ENCODE data around the gene DCANP1.
A peak's percentile ranks its signal among the peaks of the same experiment; 100 is the strongest.

Gene DCANP1

DNA sequence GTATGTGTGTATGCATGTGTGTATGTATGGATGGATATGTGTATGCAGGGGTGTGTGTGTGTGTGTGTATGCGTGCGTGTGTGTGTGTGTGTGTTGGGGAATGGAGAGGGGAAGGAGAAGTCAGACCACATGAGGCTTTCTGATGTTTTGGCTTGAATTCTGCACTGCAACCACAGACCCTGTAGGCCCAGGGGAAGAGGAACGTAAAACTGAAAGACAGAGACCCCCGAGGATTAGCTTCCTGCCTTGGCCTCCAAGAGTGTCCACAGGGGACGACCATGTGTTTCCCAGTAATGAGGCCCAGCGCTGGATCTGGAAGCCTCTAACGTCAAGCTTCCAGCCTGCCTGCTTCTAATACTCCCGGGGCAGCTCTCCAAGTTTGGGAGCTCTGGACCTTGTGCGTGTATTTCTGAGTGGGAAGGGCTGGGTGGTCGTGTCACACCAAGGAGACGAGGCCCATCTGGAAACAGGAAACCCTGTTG, 5.8 kb downstream of the DCANP1 start:
- DNase-seq (ENCODE audit: low spot score) = no peak

DNA sequence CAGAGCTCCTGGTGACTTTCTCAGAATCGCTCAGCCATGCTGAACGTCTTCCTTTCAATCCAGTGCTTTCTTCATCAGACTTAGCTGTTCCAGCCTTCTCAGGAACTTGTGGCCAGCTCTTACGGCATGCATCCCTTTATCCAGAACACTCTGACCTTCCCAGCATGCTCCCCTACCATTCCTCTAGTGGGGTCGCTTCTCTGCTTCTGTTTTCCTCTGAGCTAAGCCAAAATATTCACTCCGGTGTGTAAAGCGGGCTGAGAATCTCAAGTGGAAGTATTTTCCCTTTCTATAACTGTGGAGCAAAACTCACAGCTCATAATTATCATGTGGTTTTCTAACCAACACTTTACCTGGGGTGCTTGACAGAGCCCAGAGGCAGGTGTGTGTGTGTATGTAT, 6.2 kb downstream of the DCANP1 start:
- no peak for DNase-seq (ENCODE audit: low spot score)

DNA sequence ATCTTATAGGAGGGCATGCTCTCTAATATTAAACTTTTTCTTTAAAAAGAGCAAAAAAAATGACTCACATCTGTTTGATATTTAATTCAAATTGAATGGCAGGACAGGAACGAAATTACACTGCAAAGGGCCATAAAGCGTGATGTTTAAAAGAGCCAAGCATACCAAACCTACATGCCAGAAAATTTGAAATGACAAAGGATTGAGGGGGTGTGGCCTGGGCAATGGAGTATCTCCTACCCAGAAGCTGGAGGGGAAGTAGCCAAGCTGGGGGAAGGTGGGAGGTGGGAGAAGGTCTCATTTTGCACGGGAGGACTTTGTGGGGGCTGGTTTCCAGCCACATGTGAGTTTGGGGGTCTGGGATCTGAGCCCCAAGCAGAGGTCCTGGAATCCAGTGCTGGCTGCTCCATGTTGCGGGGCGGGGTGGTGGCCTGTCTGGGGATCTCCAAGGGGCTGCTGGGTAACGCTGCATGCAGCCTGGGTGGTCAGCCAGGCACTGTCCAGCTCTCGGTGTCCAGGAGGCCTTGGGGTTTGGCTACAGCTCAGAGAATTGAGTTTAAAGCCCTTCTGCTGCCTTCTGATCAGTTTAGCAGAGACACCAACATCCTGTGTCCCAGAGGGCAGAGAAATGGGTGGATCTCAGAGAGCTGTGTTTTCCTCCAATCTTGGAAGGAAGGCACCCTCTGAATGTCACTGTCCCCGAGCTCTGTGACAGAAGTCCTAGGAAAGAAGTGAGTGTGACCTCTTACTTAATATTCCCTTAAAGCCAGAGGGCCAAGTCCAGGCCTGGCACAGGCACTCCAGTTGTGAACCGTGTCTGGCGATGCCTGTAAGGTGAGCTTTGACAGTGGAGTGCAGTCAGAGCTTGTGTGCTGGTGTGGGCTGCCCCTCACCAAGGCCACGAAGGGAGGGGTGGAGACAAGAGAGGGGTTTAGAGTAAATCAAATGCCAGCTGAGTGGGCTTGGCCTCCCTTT, 7.6 kb downstream of the DCANP1 start:
- no peak for DNase-seq (ENCODE audit: low spot score)

DNA sequence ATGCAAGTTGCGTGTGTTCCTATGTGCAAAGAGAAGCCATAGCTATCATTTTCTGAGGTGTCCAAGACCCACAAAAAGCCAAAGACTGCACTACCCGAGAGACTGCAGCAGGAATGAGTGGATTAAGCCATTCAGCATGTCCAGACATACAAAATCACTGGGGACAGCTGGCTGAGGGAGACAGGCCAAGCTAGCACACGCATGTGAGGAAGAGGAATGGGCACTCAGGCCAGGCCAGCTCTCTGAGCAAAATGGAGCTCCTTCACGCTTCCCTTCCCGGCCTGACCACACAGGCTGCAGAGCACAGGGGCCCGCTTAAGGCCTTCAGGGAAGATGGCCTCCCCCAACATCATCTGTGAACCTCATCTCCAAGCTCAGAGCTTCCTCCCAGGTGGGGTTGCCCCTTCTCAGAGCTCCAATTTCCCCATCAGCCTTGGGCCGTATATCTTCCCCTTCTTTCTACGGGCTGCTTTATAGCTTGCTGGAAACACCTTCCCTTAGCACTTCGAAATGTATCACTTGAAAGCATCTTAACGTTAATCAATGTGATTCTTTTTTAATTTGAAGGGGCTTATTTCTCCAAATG, 8.4 kb downstream of the DCANP1 start:
- DNase-seq (ENCODE audit: low spot score) = no peak

DNA sequence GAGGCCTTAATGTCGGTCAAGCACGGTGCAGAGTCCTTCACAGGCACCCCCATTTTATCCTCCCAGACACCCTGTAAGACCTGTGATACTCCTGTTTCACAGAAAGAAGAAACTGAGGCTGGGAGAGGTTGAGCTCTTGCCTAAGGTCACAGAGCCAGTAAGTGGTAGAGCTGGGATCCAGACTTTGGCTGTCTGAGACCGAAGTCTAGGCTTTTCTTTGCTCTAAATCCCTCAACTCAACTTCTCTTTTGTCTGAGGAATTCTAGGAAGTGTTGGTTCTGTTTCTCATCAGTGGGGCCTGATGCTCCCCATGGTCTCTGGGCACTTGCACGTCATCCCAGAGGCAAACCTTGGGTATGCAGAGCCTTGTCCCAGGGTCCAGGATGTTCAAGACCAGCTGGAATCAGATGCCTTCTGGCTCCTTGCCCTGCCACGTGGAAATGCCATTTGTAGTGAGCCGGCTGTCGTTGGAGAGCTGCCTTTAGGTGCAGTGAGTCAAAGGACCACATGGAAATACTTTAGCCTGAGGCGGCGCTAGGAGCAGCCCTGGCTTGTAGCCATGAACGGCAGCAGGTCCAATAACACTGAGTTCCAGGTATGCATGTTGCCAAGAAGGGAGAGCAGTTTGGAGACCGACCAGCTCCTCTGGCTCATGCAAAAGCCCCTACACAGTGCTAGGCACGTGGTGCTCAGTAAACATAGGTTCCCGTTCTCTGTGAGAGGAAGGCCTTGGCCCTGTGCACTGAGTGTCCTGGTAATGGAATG, 9.2 kb downstream of the DCANP1 start:
- DNase-seq (ENCODE audit: low spot score) = peak; percentile 91

DNA sequence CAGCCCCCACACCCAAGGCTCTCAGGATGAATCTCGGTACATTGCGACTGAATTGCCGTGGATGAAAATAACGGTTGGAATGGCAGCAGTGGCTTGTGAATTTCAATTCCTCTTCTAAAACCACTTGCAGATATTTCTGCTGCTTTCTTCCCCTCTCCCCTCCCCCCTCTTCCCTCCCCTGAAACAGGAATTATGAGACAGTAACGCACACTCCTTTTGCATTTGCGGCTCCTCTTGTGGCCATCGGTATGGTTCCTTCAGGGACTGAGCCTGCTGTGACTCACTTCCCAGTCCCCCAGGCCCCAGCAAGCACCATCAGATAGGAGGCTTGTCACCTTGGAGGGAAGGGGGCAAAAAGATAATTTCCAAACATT, 9.7 kb downstream of the DCANP1 start:
- DNase-seq (ENCODE audit: low spot score) = no peak

DNA sequence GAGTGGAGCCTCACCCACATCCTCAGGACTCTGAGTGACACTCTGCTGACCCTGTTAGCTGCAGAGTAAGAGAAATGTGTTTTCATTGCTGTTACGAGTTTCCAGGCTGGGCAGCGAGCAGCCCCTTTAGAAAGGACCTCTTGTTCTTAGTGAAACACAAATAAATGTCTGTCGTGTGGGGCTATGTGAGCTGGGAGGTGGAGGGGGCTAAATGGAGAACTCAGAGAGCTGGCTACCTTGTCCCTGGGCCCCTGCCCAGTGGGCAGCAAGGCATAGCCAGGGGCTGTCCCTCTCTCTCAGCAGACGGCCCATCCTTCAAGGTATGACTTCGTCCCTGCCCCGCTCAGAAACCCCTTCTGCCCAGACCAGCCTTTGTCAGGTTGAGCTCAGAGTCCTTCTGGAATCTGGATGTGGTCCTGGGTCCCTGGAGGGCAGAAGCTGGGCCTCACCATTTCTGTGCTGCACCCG, 10.2 kb downstream of the DCANP1 start:
- no peak for DNase-seq (ENCODE audit: low spot score)

DNA sequence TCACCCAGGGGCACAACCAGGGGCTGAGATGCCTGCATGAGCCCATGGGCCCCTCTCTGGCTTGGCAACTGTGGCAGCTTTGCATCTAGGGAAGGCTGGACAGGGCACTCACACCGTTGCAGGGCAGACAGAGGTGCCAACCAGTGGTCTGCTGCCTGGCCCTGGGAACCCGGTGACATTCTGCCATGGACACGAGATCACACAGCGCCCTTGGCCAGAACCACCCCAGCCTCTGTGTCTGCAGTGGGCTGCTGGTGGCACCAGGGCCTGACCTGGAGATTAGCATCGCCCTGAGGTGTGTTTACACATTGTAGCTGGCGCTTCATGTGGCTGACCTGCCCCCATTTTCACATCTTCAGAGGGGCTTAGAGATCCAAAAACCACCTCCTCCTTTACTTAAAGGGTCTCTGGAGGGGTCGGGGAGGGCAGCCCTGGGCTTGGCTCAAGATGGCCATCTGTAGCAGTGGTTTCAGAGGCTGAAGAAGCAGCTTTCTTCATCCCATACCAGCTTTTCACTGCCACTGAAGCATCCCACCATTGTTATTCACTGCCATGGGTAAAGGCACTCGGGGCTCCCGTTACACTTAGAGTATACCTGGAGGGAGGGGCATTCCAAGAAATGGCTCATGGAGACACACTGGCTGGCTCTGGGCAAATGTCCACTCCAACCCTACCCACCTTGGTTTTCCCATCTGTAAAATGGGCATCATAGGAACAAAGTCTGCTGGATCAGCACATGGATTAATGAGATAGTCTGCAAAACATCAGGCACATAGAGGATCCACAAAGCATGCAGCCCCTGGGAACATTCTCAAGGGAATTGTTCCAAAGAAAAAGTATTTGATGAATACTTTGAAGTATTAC, 11.4 kb downstream of the DCANP1 start:
- DNase-seq (ENCODE audit: low spot score) = no peak

DNA sequence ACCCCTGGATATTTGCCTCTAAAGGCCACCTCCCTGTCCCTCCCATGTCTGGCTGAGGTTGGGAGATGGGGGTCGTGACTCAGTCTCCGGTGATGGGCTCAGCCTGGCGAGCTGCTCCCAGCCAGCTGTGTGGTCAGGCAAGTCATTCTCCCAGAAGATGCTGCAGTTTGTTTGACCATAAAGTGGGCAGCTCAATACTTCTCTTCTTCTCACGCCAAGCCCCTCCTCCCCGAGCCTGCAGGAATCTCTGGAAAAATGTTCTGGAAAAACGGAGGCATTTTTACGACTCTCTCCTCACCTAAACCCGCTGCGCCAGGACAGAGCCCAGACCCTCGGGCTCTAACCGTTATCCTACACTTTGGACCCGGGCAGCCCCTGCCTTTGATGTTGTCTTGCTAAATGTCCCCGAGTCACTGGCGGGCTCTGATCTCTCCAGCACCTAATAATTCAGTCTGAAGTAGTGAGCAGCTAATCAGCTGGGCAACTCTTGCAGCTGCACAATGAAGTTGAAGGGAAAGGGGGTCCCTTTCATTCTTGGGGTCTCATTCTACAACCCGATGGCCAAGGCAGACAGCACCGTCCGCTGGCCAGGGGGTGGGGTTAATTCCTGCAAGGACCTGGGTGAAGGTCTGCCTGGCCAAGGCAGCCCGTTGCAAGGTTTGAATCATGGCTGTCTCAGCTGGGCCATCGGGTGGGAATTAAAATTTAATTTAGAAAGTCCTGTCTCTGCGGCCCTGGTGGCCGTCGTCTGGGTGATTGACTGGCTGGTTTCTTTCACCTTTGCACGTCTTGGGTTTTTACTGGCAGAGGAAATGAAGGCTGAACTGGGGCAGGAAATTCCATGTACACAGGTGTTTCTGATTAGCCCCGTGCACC, 12.3 kb downstream of the DCANP1 start:
- no peak for DNase-seq (ENCODE audit: low spot score)

DNA sequence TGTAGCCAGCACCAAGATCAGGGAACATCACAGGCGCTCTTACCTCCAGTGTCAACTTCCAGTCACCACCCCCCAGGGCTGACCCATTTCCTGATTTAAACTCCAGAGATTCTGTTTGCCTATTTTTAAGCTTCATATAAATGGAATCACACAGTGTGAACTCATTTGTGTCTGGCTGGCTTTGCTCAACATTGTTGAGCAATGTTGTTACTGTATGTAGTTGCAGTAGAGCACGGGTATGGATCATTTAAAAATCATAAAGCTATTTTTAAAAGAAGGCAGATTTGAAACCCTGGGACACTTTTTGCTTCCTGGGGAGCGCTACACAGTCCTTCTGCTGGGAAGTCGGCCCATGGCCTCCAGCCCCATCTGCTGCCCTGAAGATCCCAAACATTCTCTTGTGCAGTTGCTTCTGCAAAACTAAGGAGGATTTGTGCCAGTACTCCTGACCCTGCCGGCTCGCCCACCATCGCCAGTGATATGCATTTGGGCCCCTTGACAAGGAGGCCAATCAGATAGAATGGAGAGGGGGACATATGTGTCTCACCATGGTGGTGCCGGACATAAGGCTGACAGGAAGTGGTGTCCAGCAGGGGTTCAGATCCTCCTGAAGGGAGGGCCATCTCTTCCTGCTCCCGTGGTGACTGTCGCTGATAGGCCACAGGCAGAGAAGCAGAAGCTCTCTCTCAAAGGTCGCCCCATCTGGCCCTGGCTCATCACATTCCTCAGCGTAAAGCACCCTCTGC, 13.3 kb downstream of the DCANP1 start:
- DNase-seq (ENCODE audit: low spot score) = no peak

DNA sequence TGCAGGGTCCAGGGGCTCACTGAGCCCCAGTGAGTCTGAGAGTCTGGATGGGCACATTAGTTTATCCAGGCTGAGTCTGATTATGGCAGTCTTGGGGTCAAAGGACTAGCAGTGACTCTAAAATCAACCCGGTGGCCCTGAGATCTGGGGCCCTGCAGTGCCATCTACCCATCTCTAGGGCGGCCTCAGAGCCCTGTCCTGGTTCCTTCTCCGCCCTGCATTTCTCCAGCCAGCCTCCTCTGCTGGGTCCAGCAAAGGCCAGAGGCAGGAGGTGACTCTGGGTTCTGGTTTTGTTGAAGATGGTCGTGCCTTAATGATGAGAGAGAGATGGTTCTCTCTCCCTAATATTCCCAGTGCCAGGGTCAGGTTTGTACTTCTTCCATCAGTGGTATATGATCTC, 15.0 kb downstream of the DCANP1 start:
- no peak for DNase-seq (ENCODE audit: low spot score)

DNA sequence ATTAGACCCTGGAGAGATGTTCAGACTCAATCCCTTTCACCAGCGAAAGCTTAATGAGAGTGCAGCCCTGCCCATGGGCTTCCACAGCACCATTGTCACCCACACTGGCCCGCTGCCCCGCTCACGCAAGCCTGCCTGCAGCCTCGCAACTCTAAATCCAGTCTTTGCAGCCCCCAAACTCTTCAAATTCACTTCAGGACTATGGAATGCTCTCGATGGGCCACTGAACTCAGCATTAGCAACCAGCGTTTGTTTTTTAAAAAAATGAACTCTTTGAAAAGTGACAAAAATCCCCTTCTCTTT, 17.1 kb downstream of the DCANP1 start:
- no peak for DNase-seq (ENCODE audit: low spot score)

DNA sequence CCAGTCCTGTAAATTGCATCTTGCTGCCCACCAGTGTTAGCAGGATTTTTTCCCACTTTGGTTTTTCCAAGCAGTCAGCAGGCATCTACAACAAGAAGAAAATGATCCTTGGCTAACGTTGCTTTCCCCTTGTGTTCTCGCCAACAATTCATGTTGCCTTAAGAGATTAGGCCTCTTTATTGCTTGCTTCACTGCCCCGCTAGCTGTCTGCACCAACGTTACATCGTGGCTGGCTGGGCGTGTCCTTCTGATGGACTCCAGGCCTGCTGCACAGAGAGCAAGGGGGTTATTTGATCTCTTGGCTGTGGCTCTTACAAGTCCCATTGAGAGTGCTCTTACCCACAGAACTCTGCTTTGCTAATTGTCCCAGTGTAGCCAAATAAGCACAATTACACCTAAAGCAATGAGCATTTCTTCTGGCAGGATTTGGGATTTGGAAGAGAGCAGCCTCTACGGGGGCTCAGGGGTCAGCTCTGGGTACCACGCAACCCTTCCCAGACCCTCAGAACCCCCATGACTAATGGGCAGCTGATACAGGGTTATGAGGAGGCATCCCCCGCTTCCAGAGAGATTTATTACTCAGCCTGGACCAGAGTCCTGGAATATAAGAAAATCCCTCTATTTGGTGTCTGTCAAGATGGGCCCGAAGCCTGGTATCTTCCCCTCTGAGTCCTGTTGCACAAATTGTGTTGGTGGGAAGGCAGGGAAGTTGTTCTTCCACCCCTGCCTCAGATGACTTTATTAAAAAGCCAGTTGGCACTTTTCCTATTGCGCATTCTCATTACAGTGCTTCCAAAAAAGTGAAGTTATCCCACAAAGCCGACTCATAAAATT, 17.6 kb downstream of the DCANP1 start:
- DNase-seq (ENCODE audit: low spot score) = no peak

DNA sequence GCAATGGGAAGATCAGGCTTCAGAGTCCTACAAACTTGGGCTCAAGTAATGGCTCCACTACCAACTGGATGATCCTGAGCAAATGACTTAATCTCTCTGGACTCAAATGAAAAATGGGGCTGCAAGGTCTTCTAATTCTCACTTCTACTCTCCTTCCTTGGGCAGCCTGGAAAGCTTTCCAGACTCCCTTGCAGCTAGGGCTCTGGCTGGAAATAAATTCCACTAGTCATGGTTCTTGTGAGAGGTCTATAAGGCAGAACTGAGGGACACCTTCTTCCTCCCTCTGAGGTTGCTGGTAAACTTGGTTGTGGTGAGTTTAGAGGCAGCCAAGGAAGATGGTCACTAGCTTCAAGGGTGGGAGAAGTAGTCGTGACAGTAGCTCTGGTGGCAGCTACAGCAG, 18.6 kb downstream of the DCANP1 start:
- no peak for DNase-seq (ENCODE audit: low spot score)

DNA sequence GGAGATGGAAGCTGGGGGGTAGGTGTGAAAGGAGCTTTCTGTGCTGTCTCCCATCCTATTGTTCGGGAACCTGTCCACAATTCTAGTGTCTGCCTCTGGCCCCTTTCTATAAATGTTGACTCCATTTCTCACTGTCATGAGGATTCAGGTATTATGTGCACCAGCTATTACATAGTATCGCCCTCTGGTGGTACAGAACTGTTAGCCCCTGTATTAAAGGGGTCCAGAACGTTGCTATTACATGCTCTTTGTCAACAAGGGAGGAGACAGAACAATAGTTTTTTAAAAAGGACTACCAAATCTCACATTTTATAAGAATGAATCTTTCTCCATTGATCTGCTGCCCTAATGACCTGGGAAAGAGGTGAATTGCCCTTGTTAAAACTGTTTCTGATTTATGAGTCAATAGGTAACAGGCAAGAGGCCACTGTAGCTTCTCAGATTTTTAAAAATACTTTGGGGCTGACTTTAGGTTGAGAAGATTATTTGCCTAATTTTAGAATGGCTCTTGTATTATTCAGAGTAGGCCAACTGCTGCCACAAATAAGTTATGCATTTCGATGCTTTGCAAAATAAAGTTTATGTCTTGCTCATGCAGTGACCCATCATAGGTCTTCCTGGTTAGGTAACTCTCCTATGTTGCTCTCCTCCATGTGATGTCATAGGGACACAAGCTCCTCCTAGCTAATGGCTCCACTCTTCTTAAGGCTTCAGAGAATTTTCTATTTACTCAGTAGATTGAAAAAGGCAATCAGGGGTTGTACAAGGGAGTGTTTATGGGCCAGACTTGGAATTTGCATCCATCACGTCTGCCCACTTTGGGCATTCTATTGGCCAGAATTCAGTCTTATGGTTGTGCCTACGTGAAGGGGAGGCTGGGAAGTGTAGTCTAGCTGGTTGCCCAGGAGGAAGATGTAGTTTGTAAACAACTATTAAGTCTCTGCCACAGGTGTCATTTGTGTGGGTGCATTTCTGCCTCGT, 20.8 kb downstream of the DCANP1 start:
- peak; percentile 65 for DNase-seq (ENCODE audit: low spot score)

DNA sequence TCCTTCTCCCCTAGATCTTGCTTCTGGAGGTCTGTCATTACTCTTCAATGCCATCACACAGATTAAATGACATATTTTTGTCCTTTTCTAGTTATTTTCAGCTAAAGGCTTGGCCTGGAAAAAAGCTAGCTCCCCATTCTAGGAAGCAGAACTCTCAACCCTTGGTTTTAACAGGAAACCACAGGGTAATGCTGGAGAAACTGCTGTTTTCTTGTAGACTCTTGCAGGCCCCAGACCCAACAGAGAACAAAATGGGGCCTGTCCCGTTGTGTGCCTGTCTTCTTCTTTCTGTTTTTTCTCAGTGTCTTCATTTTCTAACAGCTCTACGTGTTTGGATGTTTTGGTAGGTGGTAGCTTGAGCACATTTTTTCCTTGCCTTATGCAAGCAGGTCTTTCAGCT, 21.5 kb downstream of the DCANP1 start:
- DNase-seq (ENCODE audit: low spot score) = no peak

DNA sequence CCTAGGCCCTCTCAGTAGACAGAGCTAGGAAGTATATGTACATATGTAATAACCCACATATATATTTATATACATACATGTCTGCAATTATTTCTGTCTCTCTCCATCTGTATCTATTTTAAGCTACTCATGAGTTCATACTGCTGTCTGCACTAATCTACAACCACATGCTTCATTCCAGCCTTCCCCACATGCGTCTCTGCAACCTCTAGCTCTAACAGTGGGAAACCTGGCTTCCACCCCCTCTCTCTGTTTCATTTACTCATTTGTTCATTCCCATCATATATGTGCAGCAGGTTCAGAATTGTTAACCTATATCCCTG, 23.3 kb downstream of the DCANP1 start:
- DNase-seq (ENCODE audit: low spot score) = no peak
